ENCODE measurements around the gene CLIP2.
"Not testable (repeated sequence)": the region's sequence is repeated elsewhere in the genome, so short reads cannot be mapped to it uniquely, and the experiment has no call there.

Gene CLIP2

GRCh38 chr7:74403521-74404387 lies 114.5 kb downstream of the CLIP2 start:
- Histone ChIP-seq H3K27me3 (ENCODE audit: insufficient read depth, low read length) (no peaks in the 10 kb centered on the region), H2AFZ (ENCODE audit: low read depth, low read length) (no peak overlapping the region), H3K4me1 (ENCODE audit: insufficient read depth, low read length) (no peaks in the 10 kb centered on the region), H3K36me3 (ENCODE audit: insufficient read depth, low read length) (peaks cover 33% of the 10 kb centered on the region), H3K4me3 (ENCODE audit: low read length) (no peak overlapping the region), H3K9me3 (ENCODE audit: low read length) (no peaks in the 10 kb centered on the region)

GRCh38 chr7:74404388-74404700 lies 115.1 kb downstream of the CLIP2 start:
- H3K27me3 ChIP-seq (ENCODE audit: insufficient read depth, low read length) = no peaks in the 10 kb centered on the region
- H3K9me3 ChIP-seq (ENCODE audit: low read length) = no peaks in the 10 kb centered on the region
- no peaks in the 10 kb centered on the region for H3K4me1 ChIP-seq (ENCODE audit: insufficient read depth, low read length)
- no peak overlapping the region for H3K4me3 ChIP-seq (ENCODE audit: low read length)
- H2AFZ ChIP-seq (ENCODE audit: low read depth, low read length) = no peak overlapping the region
- H3K36me3 ChIP-seq (ENCODE audit: insufficient read depth, low read length) = peaks cover 33% of the 10 kb centered on the region

DNA sequence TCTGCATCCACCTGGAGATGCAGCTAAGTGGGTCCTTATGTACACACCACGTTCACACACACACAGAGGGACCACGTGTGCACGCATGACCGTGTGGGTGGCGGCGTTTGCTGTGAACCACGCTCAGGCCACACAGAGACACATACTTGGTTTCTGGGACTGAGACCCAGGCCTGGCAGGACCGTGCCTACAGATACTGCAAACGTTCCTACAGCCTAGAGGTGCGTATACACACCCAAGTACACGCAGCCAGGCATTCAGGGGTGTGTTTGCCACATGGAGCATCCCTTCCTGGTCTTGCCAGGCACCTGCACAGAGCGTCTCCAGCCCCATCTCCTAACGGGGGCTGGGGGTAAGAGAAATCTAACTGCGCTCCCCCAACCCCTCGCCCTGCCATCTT lies 115.5 kb downstream of the CLIP2 start:
- H3K4me1 ChIP-seq (ENCODE audit: insufficient read depth, low read length) = no peaks in the 10 kb centered on the region
- no peaks in the 10 kb centered on the region for H3K27me3 ChIP-seq (ENCODE audit: insufficient read depth, low read length)
- no peak overlapping the region for H3K4me3 ChIP-seq (ENCODE audit: low read length)
- no peaks in the 10 kb centered on the region for H3K9me3 ChIP-seq (ENCODE audit: low read length)
- H3K36me3 ChIP-seq (ENCODE audit: insufficient read depth, low read length) = peaks cover 33% of the 10 kb centered on the region
- H2AFZ ChIP-seq (ENCODE audit: low read depth, low read length) = no peak overlapping the region

GRCh38 chr7:74405191-74405898 lies 116.1 kb downstream of the CLIP2 start:
- Histone ChIP-seq H3K4me1 (ENCODE audit: insufficient read depth, low read length) (no peaks in the 10 kb centered on the region), H3K36me3 (ENCODE audit: insufficient read depth, low read length) (peaks cover 30% of the 10 kb centered on the region), H3K27me3 (ENCODE audit: insufficient read depth, low read length) (no peaks in the 10 kb centered on the region), H3K9me3 (ENCODE audit: low read length) (no peaks in the 10 kb centered on the region), H2AFZ (ENCODE audit: low read depth, low read length) (no peak overlapping the region), H3K4me3 (ENCODE audit: low read length) (no peak overlapping the region)

- peaks cover 25% of the 10 kb centered on the region for H3K36me3 ChIP-seq (ENCODE audit: insufficient read depth, low read length)
- H3K4me3 ChIP-seq (ENCODE audit: low read length) = no peak overlapping the region
- no peaks in the 10 kb centered on the region for H3K27me3 ChIP-seq (ENCODE audit: insufficient read depth, low read length)
- H3K9me3 ChIP-seq (ENCODE audit: low read length) = no peaks in the 10 kb centered on the region
- no peak overlapping the region for H2AFZ ChIP-seq (ENCODE audit: low read depth, low read length)
- H3K4me1 ChIP-seq (ENCODE audit: insufficient read depth, low read length) = no peaks in the 10 kb centered on the region
Measured at GRCh38 chr7:74405899-74406512, 116.8 kb downstream of the CLIP2 start.

DNA sequence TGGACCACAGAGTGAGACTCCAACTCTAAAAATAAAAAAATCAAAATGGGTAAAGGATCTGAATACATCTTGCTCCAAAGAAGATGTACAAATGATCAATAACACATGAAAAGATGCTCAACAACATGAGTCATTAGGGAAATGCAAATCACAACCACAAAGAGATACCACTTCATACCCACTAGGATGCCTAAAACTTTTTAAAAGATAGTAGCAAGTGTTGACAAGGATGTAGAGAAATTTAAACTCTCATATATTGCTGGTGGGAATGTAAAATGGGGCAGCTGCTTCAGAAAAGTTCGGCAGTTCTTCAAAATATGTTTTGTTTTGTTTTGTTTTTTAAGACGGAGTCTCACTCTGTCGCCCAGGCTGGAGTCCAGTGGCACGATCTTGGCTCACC lies 118.8 kb downstream of the CLIP2 start:
- Histone ChIP-seq H3K4me1 (ENCODE audit: insufficient read depth, low read length) (no peaks in the 10 kb centered on the region), H3K9me3 (ENCODE audit: low read length) (no peaks in the 10 kb centered on the region), H2AFZ (ENCODE audit: low read depth, low read length) (no peak overlapping the region), H3K4me3 (ENCODE audit: low read length) (no peak overlapping the region), H3K27me3 (ENCODE audit: insufficient read depth, low read length) (no peaks in the 10 kb centered on the region), H3K36me3 (ENCODE audit: insufficient read depth, low read length) (peaks cover 19% of the 10 kb centered on the region)

- Histone ChIP-seq H3K9me3 (ENCODE audit: low read length) (no peaks in the 10 kb centered on the region), H2AFZ (ENCODE audit: low read depth, low read length) (no peak overlapping the region), H3K36me3 (ENCODE audit: insufficient read depth, low read length) (peaks cover 8% of the 10 kb centered on the region), H3K4me1 (ENCODE audit: insufficient read depth, low read length) (no peaks in the 10 kb centered on the region), H3K27me3 (ENCODE audit: insufficient read depth, low read length) (no peaks in the 10 kb centered on the region), H3K4me3 (ENCODE audit: low read length) (no peak overlapping the region)
Measured at GRCh38 chr7:74409571-74409970, 120.4 kb downstream of the CLIP2 start.

- Histone ChIP-seq H2AFZ (ENCODE audit: low read depth, low read length) (no peak overlapping the region), H3K27me3 (ENCODE audit: insufficient read depth, low read length) (no peaks in the 10 kb centered on the region), H3K4me3 (ENCODE audit: low read length) (no peak overlapping the region), H3K9me3 (ENCODE audit: low read length) (no peaks in the 10 kb centered on the region), H3K4me1 (ENCODE audit: insufficient read depth, low read length) (no peaks in the 10 kb centered on the region), H3K36me3 (ENCODE audit: insufficient read depth, low read length) (no peaks in the 10 kb centered on the region)
Measured at GRCh38 chr7:74410772-74411171, 121.6 kb downstream of the CLIP2 start.

DNA sequence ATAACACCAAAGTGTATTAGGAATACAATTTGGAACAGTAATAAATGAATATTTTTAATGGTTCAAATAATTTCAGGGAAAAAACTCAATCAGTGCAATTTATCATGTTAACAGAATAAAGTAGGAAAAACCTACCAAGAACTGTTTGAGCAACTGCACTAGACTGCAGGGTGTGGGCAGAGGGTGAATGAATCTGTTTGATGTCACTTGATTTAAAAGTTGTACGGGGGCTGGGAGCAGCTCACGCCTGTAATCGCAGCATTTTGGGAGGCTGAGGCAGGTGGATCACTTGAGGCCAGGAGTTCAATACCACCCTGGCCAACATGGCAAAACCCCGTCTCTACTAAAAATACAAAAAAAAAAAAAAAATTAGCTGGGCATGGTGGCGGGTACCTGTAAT lies 122.4 kb downstream of the CLIP2 start:
- H3K4me1 ChIP-seq (ENCODE audit: insufficient read depth, low read length); H3K36me3 ChIP-seq (ENCODE audit: insufficient read depth, low read length); H3K27me3 ChIP-seq (ENCODE audit: insufficient read depth, low read length); H3K9me3 ChIP-seq (ENCODE audit: low read length); H3K4me3 ChIP-seq (ENCODE audit: low read length); H2AFZ ChIP-seq (ENCODE audit: low read depth, low read length): not testable (repeated sequence)

GRCh38 chr7:74412056-74412455 lies 122.8 kb downstream of the CLIP2 start:
- Histone ChIP-seq H3K9me3 (ENCODE audit: low read length) (no peaks in the 10 kb centered on the region), H2AFZ (ENCODE audit: low read depth, low read length) (no peak overlapping the region), H3K4me1 (ENCODE audit: insufficient read depth, low read length) (no peaks in the 10 kb centered on the region), H3K27me3 (ENCODE audit: insufficient read depth, low read length) (no peaks in the 10 kb centered on the region), H3K4me3 (ENCODE audit: low read length) (no peak overlapping the region), H3K36me3 (ENCODE audit: insufficient read depth, low read length) (no peaks in the 10 kb centered on the region)

GRCh38 chr7:74412603-74413002 lies 123.4 kb downstream of the CLIP2 start:
- H2AFZ ChIP-seq (ENCODE audit: low read depth, low read length) = no peak overlapping the region
- H3K27me3 ChIP-seq (ENCODE audit: insufficient read depth, low read length) = no peaks in the 10 kb centered on the region
- no peaks in the 10 kb centered on the region for H3K36me3 ChIP-seq (ENCODE audit: insufficient read depth, low read length)
- H3K4me1 ChIP-seq (ENCODE audit: insufficient read depth, low read length) = no peaks in the 10 kb centered on the region
- H3K9me3 ChIP-seq (ENCODE audit: low read length) = no peaks in the 10 kb centered on the region
- no peak overlapping the region for H3K4me3 ChIP-seq (ENCODE audit: low read length)

DNA sequence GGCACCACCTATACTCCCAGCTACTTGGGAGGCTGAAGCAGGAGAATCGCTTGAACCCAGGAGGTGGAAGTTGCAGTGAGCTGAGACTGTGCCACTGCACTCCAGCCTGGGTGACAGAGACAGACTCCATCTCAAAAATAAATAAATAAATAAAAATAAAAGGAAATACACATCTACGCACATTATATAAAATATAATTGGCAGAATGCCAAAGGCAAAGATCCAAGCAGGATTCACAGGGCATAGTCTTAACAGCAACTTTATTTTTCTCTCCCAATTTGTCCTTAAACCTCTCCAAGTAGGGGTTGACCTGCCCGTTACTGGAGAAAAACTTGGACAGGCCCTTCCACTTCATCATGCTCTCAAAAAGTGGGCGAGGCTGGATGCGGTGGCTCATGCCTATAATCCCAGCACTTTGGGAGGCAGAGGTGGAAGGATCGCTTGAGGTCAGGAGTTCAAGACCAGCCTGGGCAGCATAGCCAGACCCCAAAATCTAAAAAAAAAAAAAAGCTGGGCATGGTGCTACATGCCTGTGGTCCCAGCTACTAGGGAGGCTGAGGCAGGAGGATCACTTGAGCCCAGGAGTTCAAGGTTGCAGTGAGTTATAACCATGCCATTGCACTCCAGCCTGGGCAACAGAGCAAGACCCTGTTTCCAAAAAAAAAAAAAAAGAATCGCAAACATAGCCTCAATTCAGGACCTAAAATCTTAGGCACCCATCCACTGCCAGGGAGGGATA lies 125.6 kb downstream of the CLIP2 start:
- not testable (repeated sequence) for H3K4me3 ChIP-seq (ENCODE audit: low read length); H3K9me3 ChIP-seq (ENCODE audit: low read length); H3K4me1 ChIP-seq (ENCODE audit: insufficient read depth, low read length); H3K36me3 ChIP-seq (ENCODE audit: insufficient read depth, low read length); H3K27me3 ChIP-seq (ENCODE audit: insufficient read depth, low read length); H2AFZ ChIP-seq (ENCODE audit: low read depth, low read length)

DNA sequence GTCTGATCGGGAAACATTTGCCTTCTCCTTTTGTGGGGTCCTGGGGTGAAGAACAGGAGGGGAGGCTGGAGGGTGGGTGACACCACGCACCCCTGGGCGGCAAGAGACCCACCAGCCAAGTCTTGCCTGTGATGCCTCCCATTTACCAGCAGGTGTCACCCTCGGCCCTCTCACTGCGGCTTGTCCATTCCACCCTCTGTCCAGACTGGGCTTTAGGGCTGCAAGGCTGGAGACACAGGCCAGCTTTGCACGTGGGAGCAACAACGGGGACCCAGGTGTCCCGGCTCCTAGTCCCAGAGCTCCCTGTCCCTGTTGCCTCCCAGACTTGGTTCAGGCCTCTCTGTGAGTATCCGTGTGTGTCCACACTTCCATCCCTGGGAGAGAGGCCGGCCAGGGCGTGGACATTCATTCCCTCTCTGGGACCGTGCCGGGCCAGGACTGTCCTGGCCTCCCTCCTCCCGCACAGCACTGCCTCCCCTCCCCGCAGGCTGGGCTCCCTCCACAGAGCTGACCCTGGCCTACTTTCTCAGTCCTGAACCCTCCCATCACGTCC lies 128.3 kb downstream of the CLIP2 start:
- Histone ChIP-seq H3K4me1 (ENCODE audit: insufficient read depth, low read length) (no peaks in the 10 kb centered on the region), H3K4me3 (ENCODE audit: low read length) (no peak overlapping the region), H3K36me3 (ENCODE audit: insufficient read depth, low read length) (no peaks in the 10 kb centered on the region), H3K9me3 (ENCODE audit: low read length) (no peaks in the 10 kb centered on the region), H2AFZ (ENCODE audit: low read depth, low read length) (no peak overlapping the region), H3K27me3 (ENCODE audit: insufficient read depth, low read length) (no peaks in the 10 kb centered on the region)

Data from neuron (in vitro differentiated cells).